Measurements from ENCODE around the gene GJC3.

Gene GJC3

GRCh38 chr7:99876491-99876890 lies 52.9 kb downstream of the GJC3 start:
- TF ChIP-seq, protein P1, sequence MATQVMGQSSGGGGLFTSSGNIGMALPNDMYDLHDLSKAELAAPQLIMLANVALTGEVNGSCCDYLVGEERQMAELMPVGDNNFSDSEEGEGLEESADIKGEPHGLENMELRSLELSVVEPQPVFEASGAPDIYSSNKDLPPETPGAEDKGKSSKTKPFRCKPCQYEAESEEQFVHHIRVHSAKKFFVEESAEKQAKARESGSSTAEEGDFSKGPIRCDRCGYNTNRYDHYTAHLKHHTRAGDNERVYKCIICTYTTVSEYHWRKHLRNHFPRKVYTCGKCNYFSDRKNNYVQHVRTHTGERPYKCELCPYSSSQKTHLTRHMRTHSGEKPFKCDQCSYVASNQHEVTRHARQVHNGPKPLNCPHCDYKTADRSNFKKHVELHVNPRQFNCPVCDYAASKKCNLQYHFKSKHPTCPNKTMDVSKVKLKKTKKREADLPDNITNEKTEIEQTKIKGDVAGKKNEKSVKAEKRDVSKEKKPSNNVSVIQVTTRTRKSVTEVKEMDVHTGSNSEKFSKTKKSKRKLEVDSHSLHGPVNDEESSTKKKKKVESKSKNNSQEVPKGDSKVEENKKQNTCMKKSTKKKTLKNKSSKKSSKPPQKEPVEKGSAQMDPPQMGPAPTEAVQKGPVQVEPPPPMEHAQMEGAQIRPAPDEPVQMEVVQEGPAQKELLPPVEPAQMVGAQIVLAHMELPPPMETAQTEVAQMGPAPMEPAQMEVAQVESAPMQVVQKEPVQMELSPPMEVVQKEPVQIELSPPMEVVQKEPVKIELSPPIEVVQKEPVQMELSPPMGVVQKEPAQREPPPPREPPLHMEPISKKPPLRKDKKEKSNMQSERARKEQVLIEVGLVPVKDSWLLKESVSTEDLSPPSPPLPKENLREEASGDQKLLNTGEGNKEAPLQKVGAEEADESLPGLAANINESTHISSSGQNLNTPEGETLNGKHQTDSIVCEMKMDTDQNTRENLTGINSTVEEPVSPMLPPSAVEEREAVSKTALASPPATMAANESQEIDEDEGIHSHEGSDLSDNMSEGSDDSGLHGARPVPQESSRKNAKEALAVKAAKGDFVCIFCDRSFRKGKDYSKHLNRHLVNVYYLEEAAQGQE (IDR thresholded peaks at IDR 0.05; ENCODE audit: low read depth), result no peak
- 0 out of 2 replicates have a peak, but pooled peaks have one; percentile 9 for TF ChIP-seq RAD21 (IDR thresholded peaks at IDR 0.05; ENCODE audit: low read depth)
